ENCODE measurements around the gene PPP6R1.

DNA sequence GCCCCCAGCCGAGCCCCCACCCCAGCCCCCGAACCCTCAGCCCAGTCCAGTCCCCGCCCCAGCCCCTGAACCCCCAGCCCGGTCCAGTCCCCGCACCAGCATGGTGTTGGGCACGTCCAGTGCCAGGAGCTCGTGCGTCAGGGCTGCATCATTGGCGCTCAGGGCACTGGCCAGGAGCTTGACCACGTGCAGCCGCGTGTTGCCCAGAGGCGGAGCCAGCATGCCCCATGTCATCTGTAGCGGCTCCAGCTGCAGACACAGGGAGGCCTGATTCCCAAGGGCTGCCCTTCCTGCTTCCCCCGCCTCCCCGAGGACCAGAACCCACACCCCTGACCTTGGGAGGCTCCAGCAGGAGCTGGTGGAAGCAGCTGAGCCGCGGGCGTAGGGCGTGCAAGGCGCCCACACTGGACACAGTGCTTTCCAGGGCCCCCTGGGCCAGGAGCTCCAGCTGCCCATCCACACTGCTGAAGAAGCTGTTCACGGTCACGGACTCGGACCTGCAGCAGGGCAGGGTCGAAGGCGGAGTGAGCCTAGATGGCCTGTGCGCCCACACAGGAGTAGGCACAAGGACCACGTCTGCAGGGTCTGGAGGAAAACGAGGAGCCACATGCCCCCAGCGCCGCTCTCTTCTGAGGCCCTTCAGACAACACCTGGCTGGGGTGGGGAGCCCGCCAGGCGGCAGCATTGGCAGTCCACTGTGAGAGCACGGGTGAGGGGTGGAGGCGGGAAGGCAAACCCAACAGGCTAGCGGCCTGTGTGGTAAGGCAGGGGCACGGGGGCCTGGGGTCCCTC is 17.5 kb downstream of the PPP6R1 start:
- no peak for TF ChIP-seq CTCF (IDR thresholded peaks at IDR 0.05)
- TF ChIP-seq POLR2A (IDR thresholded peaks at IDR 0.05): no peak

Data from esophagus squamous epithelium (tissue), 4 donors.